ENCODE measurements around the gene C11orf86.
"Not testable (repeated sequence)": the region's sequence is repeated elsewhere in the genome, so short reads cannot be mapped to it uniquely, and the experiment has no call there.

Gene C11orf86, protein sequence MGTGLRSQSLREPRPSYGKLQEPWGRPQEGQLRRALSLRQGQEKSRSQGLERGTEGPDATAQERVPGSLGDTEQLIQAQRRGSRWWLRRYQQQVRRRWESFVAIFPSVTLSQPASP

GRCh38 chr11:66974724-66975404 is at the start of gene C11orf86:
Gene C11orf86 (plus strand): TSS chr11:66975304. CDS start chr11:66975363, 59 bp downstream.
- DNase-seq = no peak

GRCh38 chr11:66929753-66930152 is 45.4 kb upstream of the C11orf86 start:
- no peak for DNase-seq

DNA sequence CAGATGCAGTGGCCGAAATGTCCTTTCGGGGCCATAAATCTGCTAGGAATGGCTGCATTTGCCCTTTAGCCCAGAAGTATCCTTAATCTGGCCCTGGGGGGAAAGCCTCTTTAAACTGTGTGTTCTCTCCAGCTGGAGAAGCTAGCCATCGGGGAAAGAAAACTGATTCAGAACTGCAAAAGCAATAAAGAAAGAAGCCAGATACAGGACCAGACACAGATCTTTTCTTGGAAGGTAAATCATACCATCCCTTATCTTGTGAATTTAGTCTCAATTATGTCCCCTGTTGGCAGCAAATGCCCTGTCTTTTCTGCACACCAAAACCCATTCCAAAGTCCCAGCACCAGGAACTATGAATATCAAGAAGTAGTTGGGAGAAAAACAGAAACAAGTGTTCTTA is 42.6 kb upstream of the C11orf86 start:
- no peak for DNase-seq

GRCh38 chr11:66933531-66933930 is 41.6 kb upstream of the C11orf86 start:
- DNase-seq = no peak

- DNase-seq = no peak
Observed at GRCh38 chr11:66934950-66935779, 39.9 kb upstream of the C11orf86 start.

DNA sequence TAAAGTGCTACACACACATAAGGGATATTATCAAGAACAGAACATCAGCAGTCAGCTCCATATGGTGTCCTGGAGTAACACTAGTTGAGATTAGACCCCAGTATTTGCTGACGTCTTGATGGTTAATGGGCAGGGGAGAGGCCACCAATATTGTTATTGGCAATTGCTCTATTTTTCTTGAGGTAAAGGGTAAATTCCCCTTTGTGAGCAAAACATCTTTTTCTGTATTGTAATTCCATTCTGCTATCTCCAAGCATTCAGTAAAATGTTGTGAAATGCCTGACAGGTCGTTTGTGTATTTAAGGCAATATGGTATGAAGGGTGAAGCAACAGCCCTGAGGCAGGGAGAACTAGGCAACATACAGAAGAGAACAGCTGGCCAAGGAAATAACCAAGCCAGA is 38.8 kb upstream of the C11orf86 start:
- no peak for DNase-seq

GRCh38 chr11:66937193-66937733 is 37.8 kb upstream of the C11orf86 start:
- no peak for DNase-seq

DNA sequence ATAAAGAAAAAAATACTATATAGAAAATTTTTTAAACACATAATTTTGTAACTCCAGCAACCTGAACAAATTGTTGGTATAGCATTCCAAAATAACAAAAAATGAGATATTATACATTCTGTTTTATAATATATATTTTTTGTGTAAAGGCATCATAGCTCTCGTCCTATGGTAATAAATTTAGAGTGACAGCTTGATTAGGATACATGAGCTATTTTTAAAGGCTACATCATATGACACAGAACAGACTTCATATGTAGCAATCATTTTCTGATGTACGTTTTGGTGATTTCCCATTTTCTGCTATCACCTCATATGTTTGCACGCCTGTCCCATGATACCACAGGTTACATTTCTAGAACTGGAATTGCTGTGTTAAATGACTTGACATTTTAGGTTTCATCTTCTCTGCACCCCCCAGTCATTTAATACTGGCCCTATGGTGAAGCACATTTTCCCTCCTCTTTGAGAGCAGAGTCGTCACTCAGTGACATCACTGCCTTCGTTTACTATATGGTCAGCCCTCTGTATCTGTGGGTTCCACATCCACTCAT is 36.4 kb upstream of the C11orf86 start:
- DNase-seq = no peak

DNA sequence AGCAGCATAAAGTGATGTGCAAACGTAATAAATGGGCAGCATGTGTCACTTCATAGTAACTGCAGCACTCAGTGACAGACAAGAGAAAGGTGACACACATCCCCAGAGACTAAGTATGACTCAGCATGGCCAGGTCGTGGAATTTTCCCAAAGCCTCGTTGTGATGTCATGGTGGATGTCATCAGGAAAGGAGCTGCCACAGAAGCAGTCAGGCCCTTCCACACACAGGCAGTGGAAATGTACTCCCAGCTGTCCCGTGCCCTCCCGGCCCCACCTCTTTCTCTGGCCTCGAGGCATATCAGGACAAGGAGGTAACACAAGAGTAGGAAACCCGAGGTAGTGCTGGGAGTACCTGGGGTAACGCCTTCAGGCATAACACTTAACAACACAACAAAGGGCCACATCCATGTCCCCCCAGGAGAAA is 25.0 kb upstream of the C11orf86 start:
- DNase-seq = no peak

DNA sequence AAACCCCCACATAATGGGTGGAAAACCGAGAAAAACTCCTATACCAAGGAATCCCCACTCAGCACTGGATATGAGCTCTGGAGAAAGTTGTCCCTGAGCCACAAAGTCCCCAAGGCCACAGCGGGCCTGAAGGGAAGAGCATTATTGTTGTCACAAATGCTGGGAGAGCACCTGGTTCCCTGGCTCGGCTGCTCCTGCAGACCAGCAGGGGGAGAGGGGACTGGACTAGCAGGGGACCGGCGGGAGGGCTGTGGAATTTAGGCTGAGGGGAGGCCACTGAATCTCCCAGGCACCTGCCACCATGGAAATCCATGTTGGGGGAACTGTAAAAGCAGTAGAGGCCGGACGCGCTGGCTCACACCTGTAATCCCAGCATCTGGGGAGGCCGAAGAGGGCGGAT is 24.0 kb upstream of the C11orf86 start:
- DNase-seq = no peak

GRCh38 chr11:66951927-66952337 is 23.2 kb upstream of the C11orf86 start:
- peak; percentile 23 for DNase-seq

DNA sequence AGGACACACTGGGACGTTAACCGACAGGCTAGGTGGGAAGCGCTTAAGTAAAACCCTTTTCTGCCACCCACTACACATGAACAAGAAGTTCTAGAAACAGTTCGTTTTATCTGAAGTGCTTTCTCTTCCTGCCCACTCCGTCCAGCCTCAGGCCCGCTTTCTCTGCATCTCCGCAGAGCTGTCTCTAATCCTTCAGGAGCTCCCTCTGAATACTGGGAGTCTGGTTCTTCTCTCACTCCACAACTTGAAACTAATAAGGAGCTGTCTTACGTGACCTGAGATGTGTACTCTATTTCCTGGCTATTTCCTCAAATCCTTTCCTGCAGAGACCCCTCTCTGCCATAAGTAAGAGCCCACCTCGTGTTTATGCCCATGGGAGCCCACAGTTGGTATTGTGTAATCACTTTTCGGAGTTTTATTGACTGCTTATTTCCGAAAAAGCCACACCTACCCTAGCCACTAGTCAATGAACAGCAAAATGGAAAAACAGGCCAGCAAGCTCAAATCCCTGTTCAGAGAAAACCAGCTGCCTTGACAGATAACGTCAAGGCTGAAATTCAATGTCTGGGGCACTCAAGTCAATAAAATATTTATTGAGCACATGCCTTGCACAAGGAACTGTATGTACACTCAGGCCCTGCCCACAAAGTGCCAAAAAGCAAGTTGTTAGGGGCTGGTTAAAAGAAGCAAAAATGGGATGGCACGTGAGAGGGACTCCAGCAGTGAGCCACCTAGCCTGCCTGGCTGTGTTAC is 21.8 kb upstream of the C11orf86 start:
- no peak for DNase-seq

DNA sequence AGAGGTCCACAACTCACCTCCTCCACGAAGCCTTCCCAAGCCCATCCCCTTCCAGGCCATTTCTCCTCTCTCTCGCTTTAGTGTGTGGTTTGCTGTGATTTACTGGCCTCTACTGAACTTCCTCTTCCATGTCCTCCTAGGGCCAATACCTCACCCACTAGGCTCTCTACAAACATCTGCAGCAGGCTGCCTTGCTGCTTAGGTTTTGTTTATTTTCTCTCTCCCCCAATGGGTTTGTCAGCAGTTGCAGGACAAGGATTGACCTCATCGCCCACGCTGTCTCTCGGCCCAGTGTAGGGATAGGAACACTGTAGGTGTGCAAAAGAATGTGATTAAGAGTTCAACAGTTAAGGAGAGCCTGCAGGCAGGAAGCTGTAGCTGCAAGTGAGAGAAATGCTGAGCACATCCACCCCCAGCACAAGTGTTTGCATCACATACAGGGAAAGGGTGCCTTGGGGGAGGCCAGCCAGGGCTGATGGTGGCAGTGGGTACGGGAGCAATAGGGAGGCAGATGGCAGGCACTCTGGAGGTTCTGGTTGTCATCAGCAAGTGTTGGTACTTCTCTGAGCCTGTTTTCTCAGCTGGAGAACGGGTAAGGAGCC is 18.3 kb upstream of the C11orf86 start:
- DNase-seq = no peak

DNA sequence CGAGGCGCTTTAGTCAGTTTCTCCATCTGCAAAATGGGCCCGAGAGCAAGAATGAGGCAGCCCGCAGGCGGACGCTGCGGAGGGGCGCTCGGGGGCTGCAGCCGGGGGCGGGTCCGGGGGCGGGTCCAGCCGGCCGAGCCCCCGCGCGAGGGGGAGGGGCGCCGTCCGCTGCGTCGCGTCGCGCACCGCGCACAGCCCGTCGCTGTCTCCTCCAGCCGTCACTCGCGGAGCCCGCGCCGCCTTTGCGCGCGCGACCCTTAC is 17.2 kb upstream of the C11orf86 start:
- DNase-seq = peak; percentile 79

GRCh38 chr11:66958232-66958955 is 16.7 kb upstream of the C11orf86 start, which contains the start of gene PC:
Gene PC (minus strand): TSS chr11:66958383. CDS start chr11:66872159, 86,224 bp downstream.
- DNase-seq = peak; percentile 100

DNA sequence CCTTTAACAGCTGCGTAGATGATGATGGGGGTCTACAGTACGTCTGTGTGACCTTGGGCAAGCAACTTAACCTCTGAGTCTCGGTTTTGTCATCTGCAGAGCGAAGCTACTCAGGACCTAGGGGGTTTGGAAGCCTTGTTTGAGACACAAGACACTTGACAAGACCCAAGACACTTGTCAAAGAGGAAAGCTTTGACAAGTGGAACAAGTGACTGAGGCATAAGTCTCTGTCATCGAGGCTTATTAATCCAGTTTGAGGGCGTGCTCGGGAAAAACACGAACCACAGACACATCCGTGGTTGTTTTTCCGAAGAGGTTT is 16.2 kb upstream of the C11orf86 start:
- no peak for DNase-seq

GRCh38 chr11:66961691-66962213 is 13.4 kb upstream of the C11orf86 start:
- not testable (repeated sequence) for DNase-seq

GRCh38 chr11:66962247-66962646 is 12.9 kb upstream of the C11orf86 start:
- DNase-seq = no peak

- no peak for DNase-seq
Observed at GRCh38 chr11:66962801-66963200, 12.3 kb upstream of the C11orf86 start.

DNA sequence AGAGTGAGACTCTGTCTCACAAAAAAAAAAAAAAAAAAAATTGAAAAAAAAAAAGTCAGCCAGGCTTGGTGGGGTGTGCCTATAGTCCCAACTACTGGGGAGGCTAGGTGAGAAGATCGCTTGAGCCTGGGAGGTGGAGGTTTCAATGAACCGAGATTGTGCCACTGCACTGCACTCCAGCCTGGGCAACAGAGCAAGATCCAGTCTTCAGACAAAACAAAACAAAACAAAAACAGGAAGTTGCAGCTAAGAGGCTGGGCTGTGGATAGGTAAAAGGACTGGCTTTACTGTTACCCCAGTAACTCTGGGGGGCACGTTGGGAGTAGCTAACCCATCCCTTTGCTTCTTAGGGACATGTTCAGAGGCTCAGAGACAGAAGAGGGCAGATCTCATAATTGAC is 10.6 kb upstream of the C11orf86 start:
- DNase-seq = no peak

GRCh38 chr11:66966351-66966750 is 8.8 kb upstream of the C11orf86 start:
- no peak for DNase-seq
